Stimulated activated CD8-positive, alpha-beta memory T cell treated with anti-CD3 and anti-CD28 coated beads, Interleukin-12 subunit alpha, Interleukin-12 subunit beta, amount 100 ng/mL, for 4 hours (primary cell): ENCODE data around the gene MACROD2.

Experiments
- DNase-seq: peaks from one replicate; pipeline ENCODE4 v3.0.0-alpha.2; 2020; ENCODE audit warnings: low read depth

Gene MACROD2

DNA sequence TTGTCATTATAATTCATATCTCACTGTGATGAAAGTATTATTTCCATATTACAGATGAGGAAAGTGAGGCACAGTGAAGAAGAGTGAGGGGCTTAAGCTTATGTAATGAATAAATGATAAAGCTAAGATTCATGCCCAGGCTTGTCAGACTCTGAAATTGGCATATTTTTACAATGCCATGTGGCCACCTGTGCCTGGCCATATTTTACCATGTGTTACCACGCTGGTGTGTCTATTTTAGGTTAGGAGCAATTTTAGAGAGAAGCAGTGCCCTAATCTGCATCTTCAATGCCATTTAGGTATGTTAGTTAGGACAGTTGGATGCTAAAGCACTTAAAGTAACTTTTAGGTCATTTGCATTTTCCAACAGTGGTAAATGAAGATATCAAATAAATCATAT lies 530.1 kb downstream of the MACROD2 start:
- no peak for DNase-seq

- no peak for DNase-seq
Observed at GRCh38 chr20:14526891-14527290, 531.6 kb downstream of the MACROD2 start.

GRCh38 chr20:14531786-14532185 lies 536.5 kb downstream of the MACROD2 start:
- no peak for DNase-seq

- no peak for DNase-seq
Observed at GRCh38 chr20:14536738-14537137, 541.4 kb downstream of the MACROD2 start.

GRCh38 chr20:14538433-14538832 lies 543.1 kb downstream of the MACROD2 start:
- DNase-seq, result no peak

DNA sequence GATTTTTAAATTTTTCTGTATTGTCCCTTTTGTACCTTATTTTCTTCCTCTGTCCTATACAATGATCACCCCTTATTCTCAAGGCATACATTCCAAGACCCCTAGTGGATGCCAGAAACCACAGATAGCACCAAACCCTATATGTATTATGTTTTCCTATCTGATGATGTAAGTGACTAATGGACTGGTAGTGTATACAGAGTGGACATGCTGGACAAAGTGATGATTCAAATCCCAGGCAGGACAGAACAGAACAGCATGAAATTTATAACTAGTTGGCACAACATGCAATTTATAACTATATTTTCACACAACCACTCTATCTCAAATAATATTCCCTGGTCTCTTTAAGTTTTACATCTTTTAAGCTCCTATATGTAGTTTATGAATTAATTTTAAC lies 547.7 kb downstream of the MACROD2 start:
- DNase-seq, result no peak

- no peak for DNase-seq
Observed at GRCh38 chr20:14544688-14545087, 549.4 kb downstream of the MACROD2 start.

DNA sequence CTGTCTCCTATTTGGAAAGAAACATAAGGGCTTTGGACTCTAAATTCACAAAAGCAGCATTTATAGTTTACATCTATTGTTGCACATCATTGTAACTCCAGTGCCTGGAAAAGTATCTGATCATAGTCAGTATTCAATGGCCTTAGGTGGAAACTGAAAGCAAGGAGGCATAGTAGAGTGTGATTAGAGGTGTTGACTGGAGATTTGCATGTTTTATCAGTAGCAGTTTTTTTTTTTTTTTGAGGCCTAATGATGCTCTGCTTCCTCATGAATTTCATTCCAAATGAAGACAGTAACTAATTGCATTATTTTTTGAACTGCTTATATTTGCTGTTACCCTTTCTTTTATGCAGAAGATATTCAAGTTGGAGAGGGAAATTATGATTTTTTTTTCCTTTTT lies 555.3 kb downstream of the MACROD2 start:
- DNase-seq, result no peak

DNA sequence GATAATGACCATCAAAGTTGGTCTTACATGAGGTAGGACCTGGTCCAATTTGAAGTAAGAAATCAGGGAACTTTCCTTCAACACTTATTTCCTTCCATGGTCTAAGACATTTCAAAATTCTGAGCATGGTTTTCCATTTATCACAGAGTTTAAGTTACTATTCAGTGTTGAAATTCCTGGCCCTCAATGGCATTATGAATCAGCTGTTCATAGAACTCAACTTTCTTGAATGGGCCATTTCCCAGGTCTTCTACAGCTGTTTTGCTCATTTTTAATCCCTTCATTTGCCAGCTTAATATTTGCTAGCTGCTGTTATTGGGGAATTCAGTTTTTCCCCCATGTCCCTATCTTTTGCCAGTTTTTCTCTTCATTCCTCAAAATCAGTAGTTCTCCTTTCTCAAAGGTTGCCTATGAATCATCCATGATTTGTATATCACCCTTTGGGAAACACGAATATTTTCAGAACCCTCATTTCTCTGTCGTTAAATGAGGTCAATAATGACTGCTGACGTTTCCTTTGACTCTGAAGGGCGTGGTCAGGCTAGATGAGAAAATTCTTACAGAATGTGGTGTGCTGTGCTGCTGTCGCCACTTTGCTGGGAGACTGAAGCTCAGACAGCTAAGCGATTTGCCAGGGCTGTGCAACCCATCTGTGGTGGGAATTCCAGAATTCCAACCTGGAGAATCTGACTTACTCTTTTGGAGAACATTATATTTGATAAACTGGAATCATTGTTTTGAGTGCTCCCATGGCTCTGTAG lies 558.6 kb downstream of the MACROD2 start:
- DNase-seq, result no peak

DNA sequence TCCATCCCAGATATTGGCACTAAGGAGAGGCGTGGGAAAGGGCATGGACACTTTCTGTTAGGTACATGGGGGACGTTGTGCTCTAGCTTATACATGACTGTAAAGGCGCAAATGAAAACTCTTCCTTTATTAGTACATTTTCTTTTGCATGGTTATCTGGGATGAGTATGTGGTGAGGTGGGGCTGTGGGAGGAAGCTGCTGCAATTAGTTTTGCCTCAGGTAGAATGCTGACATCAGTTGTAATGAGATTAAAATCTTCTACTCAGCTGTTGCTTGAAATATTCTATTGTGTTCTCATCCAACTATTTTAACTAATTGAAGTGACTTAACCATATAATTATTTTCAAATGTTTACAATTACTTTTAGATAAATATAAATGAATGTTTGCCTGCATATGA lies 560.4 kb downstream of the MACROD2 start:
- no peak for DNase-seq

GRCh38 chr20:14556206-14556605 lies 560.9 kb downstream of the MACROD2 start:
- DNase-seq, result no peak

DNA sequence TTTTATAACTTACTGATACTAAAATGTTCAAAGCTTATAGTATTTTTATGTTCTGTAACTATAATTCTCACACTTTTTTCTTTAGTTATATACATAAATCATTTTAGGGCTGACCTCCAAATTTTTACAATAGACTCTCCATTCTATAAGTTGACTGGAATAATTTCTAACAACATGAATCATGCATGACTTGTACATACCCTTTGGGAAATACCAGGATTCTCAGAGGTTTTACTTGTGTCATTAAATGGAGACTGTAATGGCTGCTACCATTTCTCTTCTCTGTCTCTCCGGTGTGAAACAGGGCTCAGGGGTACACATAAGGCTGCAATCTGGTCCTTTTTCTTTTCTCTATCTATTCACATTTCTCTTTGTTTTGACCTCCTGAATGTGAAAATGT lies 564.3 kb downstream of the MACROD2 start:
- no peak for DNase-seq

DNA sequence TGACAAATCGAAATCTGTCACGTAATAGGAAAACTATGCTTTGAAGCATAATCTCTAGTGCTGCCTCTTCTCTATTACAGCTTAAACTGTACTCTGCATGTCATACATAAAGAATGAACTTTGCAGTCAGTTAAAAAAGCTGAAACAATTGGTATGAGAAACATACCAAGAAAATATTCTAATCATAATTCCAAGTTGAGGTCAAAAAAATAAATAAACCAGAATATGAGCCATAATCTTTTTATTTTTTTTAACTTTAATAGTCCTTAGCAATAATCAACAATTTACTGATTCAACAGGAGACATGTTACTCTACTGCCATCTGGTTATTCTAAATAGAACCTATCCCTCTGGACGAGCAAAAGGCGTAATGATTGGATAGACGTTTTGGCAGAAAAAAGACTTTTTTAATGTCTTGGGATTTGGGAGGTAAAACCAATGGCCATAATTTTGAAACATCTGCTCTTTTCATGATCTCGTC lies 566.5 kb downstream of the MACROD2 start:
- DNase-seq, result no peak

DNA sequence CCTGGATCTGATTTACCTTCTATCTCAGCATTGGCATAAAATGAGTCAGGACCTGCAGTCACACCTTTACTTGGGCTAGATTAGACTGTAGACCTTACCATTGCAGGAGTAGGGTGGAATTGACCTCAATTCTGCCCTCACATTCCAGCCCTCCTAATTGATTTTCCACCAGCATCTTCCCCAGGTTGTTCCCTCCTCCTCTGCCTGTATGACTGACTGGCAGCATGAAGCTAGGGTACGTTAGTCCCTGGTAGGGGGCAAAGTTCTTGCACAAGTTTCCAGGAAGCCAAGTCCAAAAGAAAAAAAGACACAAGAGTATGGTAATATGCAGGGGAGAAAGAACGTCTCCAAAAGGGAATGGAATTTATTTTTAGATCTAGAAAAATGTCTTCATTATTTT lies 567.7 kb downstream of the MACROD2 start:
- DNase-seq, result no peak

DNA sequence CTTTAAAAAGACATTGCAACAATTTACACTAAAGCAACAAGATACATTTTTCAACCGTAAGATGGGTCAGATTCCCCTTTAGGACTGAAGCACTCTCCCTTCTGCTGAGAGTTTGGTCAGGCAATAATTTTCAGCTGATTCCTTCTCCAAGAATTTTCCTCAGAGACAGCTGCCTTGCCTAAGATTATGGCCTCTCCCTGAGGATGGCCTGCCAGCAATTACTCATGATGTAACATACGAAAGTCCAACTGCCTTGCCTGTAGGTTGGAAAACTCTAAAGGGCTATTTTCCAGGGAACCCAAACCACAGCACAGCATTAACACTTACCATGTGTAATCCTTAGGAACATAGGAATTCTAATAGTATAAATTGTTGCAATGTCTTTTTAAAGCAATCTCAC lies 571.2 kb downstream of the MACROD2 start:
- DNase-seq, result no peak

GRCh38 chr20:14568225-14568624 lies 572.9 kb downstream of the MACROD2 start:
- no peak for DNase-seq

DNA sequence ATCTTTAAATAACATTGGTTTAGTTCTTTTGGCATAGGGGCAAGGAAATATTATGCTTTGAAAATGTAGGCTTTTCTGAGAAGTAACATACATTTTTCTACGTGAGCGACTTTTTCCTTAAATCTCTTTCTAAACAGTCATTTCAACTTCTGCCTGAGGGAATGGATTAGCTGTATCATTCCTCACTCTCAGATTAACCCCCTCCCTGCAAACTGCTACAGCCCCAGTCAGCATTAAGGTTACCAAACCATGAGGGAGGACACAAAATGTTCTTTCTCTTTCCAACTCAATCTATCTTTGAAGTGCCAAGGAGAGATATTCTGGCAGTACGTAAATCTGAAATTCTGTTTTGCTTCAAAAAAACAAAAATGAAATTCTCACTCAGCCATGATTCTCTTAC lies 573.4 kb downstream of the MACROD2 start:
- no peak for DNase-seq

- DNase-seq, result no peak
Observed at GRCh38 chr20:14569641-14570040, 574.3 kb downstream of the MACROD2 start.

DNA sequence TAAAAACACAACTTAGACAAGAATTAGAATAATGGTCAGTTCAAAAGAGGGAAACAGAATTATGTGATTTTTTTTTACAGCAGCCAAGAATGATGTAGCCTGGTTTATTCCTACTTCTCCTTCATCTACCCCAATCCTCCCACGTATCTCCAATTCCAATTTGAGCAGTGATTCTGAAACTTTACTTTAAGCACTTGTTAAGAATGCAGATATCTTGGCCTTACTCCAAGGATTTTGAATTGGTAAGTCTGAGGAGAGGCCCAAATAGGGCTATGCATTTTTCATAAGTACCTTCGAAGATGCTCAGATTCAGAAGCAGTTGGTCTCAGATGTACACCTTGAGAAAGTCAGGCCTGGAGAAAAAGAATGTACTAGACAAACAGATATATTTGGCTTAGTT lies 575.5 kb downstream of the MACROD2 start:
- no peak for DNase-seq

DNA sequence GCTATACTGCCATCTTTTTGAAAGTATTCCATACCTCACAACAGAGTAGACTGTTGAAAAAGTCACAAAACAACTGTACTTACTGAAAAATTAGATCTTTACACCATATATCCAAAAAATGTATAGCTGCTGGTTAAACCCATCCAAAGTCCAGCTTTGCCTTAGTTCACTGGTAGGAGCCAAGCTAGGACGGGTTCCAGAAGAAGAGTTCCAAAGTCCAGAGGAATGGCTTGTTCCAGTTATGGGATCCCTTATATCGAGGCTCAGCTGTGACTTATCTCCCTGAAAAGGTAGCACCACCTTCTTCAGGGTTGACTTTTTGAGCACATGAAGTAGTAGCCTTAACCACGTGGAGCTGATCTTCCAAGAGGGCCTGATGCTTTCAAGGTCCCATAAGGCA lies 578.4 kb downstream of the MACROD2 start:
- DNase-seq, result no peak

DNA sequence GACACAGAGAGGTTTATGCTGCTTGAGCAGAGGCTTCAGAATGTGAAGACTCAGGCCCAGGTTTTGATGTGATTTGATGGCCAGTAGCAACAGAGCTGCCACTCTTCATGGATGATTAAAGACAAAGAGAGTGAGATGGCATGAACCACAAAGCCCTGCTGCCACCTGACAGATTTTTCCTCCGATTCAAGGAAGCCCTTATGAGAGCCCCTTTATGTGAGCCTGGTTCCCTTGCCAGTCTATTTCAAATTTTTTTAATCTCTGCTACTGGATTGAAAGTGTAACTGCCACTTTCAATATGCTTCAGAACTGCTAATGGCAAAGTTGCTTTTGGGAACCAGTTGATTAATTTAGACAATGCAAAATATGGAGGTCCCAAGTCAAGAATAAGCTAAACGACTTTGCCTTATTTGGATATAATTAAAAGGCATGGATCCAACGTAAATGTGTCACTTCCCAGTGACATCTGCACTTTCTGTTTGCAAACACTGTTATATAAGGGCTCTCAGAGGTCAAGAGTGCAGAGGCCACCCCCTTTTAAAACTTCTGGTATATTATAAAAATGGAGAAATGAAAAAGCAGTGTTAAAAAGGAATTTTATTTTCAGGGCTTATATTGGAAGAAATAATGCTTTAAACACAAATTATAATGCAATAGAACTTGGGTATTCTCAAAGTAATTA lies 581.0 kb downstream of the MACROD2 start:
- DNase-seq, result no peak

- no peak for DNase-seq
Observed at GRCh38 chr20:14580418-14581074, 585.2 kb downstream of the MACROD2 start.

DNA sequence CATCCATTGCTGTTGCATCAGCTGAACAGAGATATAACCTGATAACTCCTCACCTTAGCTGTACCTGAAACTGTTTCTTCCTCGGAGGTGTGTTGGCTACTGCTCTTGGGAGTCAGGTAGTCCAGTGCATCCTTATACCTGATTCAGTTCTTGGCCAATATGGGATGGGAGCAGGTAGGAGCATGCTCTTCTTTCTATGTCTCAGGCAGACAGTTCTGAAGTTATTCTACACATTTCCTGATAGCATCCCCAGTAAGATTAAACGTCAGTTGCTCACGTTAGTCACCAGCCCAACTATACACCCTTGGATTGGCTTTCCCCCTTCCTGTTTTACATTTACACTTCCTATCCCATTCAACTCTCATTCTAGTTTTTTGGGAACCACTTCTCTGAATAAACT lies 586.4 kb downstream of the MACROD2 start:
- DNase-seq, result no peak
